K562 (cell line): ENCODE measurements around the gene PTK6.

ENCODE experiments used
- CBX8 ChIP-seq: fragments of 200-600 bp; sonication (generic); IDR thresholded peaks from 2 replicates; pipeline ENCODE4 v1.6.1; 2012; ENCODE audit warnings: borderline replicate concordance, mixed run types, low read depth, mild to moderate bottlenecking, moderate library complexity, mixed read lengths, low read length, control low read depth, inconsistent platforms; ENCODE audit not compliant: poor library complexity, severe bottlenecking; ENCODE audit errors: extremely low read depth
- CGGBP1 ChIP-seq: fragments of 250-450 bp; sonication (Bioruptor Pico); IDR thresholded peaks from 2 replicates; pipeline ENCODE4 v1.9.0; 2021; ENCODE audit warnings: mild to moderate bottlenecking
- CREB1 ChIP-seq, 2 experiments: sonication (generic) in 1 of 2; formaldehyde crosslinking in 1 of 2; IDR thresholded peaks; 2 replicates each; pipeline versions ENCODE4 v1.6.1 to v1.8.0; 2012 to 2022; ENCODE audit warnings: inconsistent platforms in 1 of 2, mild to moderate bottlenecking in 1 of 2, missing genetic modification reagents in 1 of 2, moderate library complexity in 1 of 2
- EGR1 ChIP-seq: fragments of 450-650 bp; conservative IDR thresholded peaks from 2 replicates; pipeline ENCODE4 v1.6.1; 2017; ENCODE audit warnings: mild to moderate bottlenecking
- EWSR1 ChIP-seq: fragments of 450-650 bp; IDR thresholded peaks from 2 replicates; pipeline ENCODE4 v1.6.1; 2018; ENCODE audit warnings: borderline replicate concordance, mild to moderate bottlenecking, low read depth, moderate library complexity; ENCODE audit not compliant: partially characterized antibody
- NCOA1 ChIP-seq: fragments of 450-650 bp; IDR thresholded peaks from 2 replicates; pipeline ENCODE4 v1.6.1; 2016; ENCODE audit warnings: low read depth
- POLR2A ChIP-seq: fragments of 450-650 bp; conservative IDR thresholded peaks from 2 replicates; pipeline ENCODE4 v1.6.1; 2016
- POLR2G ChIP-seq: fragments of 200-400 bp; formaldehyde crosslinking; IDR thresholded peaks from 2 replicates; pipeline ENCODE4 v1.6.1; 2017; ENCODE audit warnings: low read depth, mild to moderate bottlenecking, antibody characterized with exemption, low read length, moderate library complexity
- SMARCA5 ChIP-seq: fragments of 450-650 bp; IDR thresholded peaks from 2 replicates; pipeline ENCODE4 v1.6.1; 2016
- SMC3 ChIP-seq: conservative IDR thresholded peaks from 2 replicates; pipeline ENCODE4 v1.6.1; 2011; ENCODE audit warnings: low read depth, low read length, improper control_type of control experiment; ENCODE audit not compliant: insufficient read depth
- TF ChIP-seq, protein P1 (sequence below), 3 experiments: IDR thresholded peaks in 2 of 3; conservative IDR thresholded peaks in 1 of 3; 2 replicates each; pipeline ENCODE4 v1.5.1; 2011 to 2012; ENCODE audit warnings: low read length in 3 of 3, mild to moderate bottlenecking in 3 of 3, control low read depth in 2 of 3, improper control_type of control experiment in 1 of 3, inconsistent platforms in 1 of 3, low read depth in 1 of 3, mixed read lengths in 1 of 3, moderate library complexity in 1 of 3; ENCODE audit not compliant: insufficient read depth in 2 of 3
- TF ChIP-seq, protein P2 (sequence below): sonication (generic); formaldehyde crosslinking; IDR thresholded peaks from 2 replicates; pipeline ENCODE4 v1.8.1; 2023; ENCODE audit warnings: mild to moderate bottlenecking, missing genetic modification reagents

DNA sequence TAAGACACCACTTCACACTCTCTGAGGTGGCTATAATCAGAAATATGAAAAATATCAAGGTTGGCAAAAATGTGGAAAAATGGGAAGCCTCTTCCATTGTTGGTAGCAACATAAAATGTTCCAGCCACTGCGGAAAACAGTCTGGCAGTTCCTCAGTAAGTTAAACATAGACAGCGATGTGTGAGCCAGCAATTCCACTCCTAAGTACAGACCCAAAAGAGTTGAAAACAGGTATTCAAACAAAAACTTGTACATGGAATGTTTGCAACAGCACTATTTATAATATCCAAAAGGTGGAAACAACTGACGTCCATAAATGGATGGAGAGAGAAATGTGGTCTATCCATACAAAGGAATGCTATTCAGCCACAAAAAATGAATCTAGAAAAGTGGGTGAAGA, 24.0 kb downstream of the PTK6 start:
- TF ChIP-seq POLR2A (no peak), SMARCA5 (no peak), CBX8 (no peak), CGGBP1 (CRISPR knock-in tag) (no peak), EGR1 (no peak), POLR2G (no peak), NCOA1 (no peak), EWSR1 (no peak), CREB1 (IDR thresholded peaks at IDR 0.05) (no peak), CREB1 (CRISPR knock-in tag; IDR thresholded peaks at IDR 0.05) (no peak), SMC3 (no peak)
- TF ChIP-seq, protein P1, sequence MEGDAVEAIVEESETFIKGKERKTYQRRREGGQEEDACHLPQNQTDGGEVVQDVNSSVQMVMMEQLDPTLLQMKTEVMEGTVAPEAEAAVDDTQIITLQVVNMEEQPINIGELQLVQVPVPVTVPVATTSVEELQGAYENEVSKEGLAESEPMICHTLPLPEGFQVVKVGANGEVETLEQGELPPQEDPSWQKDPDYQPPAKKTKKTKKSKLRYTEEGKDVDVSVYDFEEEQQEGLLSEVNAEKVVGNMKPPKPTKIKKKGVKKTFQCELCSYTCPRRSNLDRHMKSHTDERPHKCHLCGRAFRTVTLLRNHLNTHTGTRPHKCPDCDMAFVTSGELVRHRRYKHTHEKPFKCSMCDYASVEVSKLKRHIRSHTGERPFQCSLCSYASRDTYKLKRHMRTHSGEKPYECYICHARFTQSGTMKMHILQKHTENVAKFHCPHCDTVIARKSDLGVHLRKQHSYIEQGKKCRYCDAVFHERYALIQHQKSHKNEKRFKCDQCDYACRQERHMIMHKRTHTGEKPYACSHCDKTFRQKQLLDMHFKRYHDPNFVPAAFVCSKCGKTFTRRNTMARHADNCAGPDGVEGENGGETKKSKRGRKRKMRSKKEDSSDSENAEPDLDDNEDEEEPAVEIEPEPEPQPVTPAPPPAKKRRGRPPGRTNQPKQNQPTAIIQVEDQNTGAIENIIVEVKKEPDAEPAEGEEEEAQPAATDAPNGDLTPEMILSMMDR (IDR thresholded peaks at IDR 0.05 in 2 of 3, conservative IDR thresholded peaks at IDR 0.05 in 1 of 3; ENCODE audit: insufficient read depth in 2 of 3, low read depth in 1 of 3, low read length in 3 of 3) = no peak
- TF ChIP-seq, protein P2, sequence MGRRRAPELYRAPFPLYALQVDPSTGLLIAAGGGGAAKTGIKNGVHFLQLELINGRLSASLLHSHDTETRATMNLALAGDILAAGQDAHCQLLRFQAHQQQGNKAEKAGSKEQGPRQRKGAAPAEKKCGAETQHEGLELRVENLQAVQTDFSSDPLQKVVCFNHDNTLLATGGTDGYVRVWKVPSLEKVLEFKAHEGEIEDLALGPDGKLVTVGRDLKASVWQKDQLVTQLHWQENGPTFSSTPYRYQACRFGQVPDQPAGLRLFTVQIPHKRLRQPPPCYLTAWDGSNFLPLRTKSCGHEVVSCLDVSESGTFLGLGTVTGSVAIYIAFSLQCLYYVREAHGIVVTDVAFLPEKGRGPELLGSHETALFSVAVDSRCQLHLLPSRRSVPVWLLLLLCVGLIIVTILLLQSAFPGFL (CRISPR knock-in tag) = no peak
